Measurements from ENCODE around the gene KLHL15.

DNA sequence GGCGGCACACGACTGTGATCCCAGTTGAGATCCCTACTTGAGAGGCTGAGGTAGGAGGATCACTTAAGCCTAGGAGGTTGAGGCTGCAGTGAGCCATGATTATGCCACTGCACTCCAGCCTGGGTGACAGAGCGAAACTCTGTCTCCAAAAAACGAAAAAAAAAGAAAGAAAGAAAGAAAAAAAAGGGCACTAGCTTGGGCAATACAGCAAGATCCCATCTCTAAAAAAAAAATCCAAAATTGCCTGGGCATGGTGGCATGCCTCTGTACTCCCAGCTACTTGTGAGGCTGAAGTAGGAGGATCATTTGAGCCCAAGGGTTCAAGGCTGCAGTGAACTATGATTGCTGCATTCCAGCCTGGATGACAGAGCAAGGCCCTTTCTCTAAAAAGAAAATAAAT, 10.7 kb upstream of the KLHL15 start:
- TF ChIP-seq, protein P1, sequence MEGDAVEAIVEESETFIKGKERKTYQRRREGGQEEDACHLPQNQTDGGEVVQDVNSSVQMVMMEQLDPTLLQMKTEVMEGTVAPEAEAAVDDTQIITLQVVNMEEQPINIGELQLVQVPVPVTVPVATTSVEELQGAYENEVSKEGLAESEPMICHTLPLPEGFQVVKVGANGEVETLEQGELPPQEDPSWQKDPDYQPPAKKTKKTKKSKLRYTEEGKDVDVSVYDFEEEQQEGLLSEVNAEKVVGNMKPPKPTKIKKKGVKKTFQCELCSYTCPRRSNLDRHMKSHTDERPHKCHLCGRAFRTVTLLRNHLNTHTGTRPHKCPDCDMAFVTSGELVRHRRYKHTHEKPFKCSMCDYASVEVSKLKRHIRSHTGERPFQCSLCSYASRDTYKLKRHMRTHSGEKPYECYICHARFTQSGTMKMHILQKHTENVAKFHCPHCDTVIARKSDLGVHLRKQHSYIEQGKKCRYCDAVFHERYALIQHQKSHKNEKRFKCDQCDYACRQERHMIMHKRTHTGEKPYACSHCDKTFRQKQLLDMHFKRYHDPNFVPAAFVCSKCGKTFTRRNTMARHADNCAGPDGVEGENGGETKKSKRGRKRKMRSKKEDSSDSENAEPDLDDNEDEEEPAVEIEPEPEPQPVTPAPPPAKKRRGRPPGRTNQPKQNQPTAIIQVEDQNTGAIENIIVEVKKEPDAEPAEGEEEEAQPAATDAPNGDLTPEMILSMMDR (IDR thresholded peaks at IDR 0.05): no peak
- TF ChIP-seq POLR2A (IDR thresholded peaks at IDR 0.05) (no peak), EP300 (IDR thresholded peaks at IDR 0.05) (no peak)
